Ovary (tissue), 9 donors: Measurements from ENCODE around the gene OOSP4A. TPM values are rescaled to one million over a fixed set of nuclear protein-coding genes. Genes with fewer than 3 reads are reported as not detected.

Source experiments
- DNase-seq, 5 donors: peaks; one replicate each; pipeline ENCODE4 v3.0.0-alpha.2; 2019 to 2020
- H3K27ac ChIP-seq, 2 donors: fragments of 200-600 bp; one replicate each; pipeline versions ENCODE4 v1.5.1 to v1.8.0; 2019 to 2022
- H3K27me3 ChIP-seq: fragments of 200-600 bp; one replicate; pipeline ENCODE4 v1.8.0; 2022
- H3K36me3 ChIP-seq: fragments of 200-600 bp; sonication (generic); one replicate; pipeline ENCODE4 v1.5.1; 2019
- H3K4me1 ChIP-seq: one replicate; pipeline ENCODE4 v1.8.1; 2013; ENCODE audit warnings: mild to moderate bottlenecking, moderate library complexity; ENCODE audit not compliant: insufficient read depth
- H3K4me3 ChIP-seq: fragments of 200-600 bp; sonication (generic); one replicate; pipeline ENCODE4 v1.5.1; 2017
- H3K9me3 ChIP-seq, 2 donors: fragments of 200-600 bp in 1 of 2; sonication (generic) in 1 of 2; one replicate each; pipeline versions ENCODE4 v1.5.1 to v1.8.1; 2013 to 2019; ENCODE audit warnings: mild to moderate bottlenecking in 1 of 2, moderate library complexity in 1 of 2
- EP300 ChIP-seq: sonication (generic); formaldehyde crosslinking; IDR thresholded peaks from one replicate; pipeline ENCODE4 v1.6.1; 2017; ENCODE audit warnings: antibody characterized with exemption
- POLR2A ChIP-seq: fragments of 450-650 bp; IDR thresholded peaks from one replicate; pipeline ENCODE4 v1.6.1; 2017; ENCODE audit warnings: antibody characterized with exemption, mild to moderate bottlenecking, moderate library complexity
- WGBS, 3 donors: extraction: QIAGEN DNeasy Blood & Tissue Kit in 1 of 3; methylation state at CpG; one replicate each; pipeline versions ENCODE4 v1.1.5 to v1.1.7; 2013 to 2017; 5-methylcytosine and 5-hydroxymethylcytosine counted together
- intact Hi-C, 4 donors: fragments of 100-400 bp; cut with DNase I; formaldehyde crosslinking; loops; one replicate each; pipeline versions ENCODE4 v1.11.0 to v1.15.1; 2022 to 2023
- polyA plus RNA-seq, 2 donors: library from polyadenylated mRNA; stranded (reverse); fragments of 200-250 nt in 1 of 2; fragments of 350-450 nt in 1 of 2; fragmentation: Illumina TruSeq in 1 of 2; extraction: RNeasy Lipid Tissue Mini Kit (QIAGEN cat#74804) in 1 of 2; gene quantifications; one replicate each; pipeline ENCODE4 v1.2.3, GENCODE V29; 2013 to 2014
- total RNA-seq, 7 donors: library from RNA; depleted of rRNA in 2 of 7; stranded (reverse); fragments of >200 nt in 2 of 7; fragmentation: NEBNext Ultra II Directional in 3 of 7; extraction: Animal tissue kit (Norgen Biotek cat#: 25700) in 3 of 7; gene quantifications; one replicate each; pipeline versions ENCODE4 v1.1.0 to v1.2.4, GENCODE V29; 2016 to 2023
- TF ChIP-seq, protein P1 (sequence below), 3 donors: fragments of 450-650 bp in 2 of 3; fragments of 200-600 bp in 1 of 3; IDR thresholded peaks; one replicate each; pipeline versions ENCODE4 v1.5.1 to v1.8.0; 2016 to 2022; ENCODE audit warnings: antibody characterized with exemption in 3 of 3, mild to moderate bottlenecking in 1 of 3
- donor health status: DM: no; HTN: no; CAD: no; lungs with moderate emphysema.
- donor health status: DM: no; HTN: no; CAD: no.
- donor health status: Bipolar disorder and iron deficiency.
- donor health status: DM: yes; HTN: yes; CAD: no.
- donor health status: DM: no; HTN: no; CAD: no.
- donor health status: DM: yes; HTN: yes; CAD: no.

Gene OOSP4A
- total and polyA plus RNA-seq, 9 donors, result 0.29 TPM; not detected in 8

DNA sequence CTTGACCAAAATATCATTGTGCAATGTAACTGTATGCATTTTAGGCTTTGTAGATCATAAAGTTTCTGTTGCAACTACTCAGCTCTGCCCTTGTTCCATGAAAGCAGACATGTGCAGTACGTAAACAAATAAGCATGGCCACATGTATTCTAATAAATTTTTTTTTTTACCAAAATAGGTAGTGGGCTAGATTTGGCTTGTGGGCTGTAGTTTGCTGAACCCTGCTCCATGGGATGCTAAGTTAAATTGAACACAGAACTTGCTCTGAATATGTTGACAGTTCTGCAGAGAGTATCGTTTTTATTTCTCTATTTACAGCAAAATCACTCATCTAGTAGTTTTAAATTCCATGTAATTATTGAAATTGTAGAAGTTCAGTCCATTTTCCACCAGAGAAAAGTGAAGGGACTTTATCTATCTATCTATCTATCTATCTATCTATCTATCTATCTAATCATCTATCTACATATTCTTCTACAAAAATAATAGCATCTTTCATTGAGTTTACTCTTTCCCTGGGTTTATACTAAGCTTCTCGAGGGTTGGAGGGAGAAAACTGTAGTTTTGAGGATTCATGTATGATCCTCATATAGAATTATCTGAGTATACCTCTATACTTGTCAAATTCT lies 9.5 kb upstream of the OOSP4A start:
- no peaks in the 10 kb centered on the region for H3K9me3 ChIP-seq
- H3K27ac ChIP-seq, result no peak overlapping the region
- H3K4me3 ChIP-seq, result no peak overlapping the region
- H3K36me3 ChIP-seq, result no peaks in the 10 kb centered on the region
- 82 to 89% (median 88%) methylated on average over 3 of the region's 3 CpGs for WGBS, 3 donors
- TF ChIP-seq POLR2A (no peak), EP300 (no peak)
- TF ChIP-seq, protein P1, sequence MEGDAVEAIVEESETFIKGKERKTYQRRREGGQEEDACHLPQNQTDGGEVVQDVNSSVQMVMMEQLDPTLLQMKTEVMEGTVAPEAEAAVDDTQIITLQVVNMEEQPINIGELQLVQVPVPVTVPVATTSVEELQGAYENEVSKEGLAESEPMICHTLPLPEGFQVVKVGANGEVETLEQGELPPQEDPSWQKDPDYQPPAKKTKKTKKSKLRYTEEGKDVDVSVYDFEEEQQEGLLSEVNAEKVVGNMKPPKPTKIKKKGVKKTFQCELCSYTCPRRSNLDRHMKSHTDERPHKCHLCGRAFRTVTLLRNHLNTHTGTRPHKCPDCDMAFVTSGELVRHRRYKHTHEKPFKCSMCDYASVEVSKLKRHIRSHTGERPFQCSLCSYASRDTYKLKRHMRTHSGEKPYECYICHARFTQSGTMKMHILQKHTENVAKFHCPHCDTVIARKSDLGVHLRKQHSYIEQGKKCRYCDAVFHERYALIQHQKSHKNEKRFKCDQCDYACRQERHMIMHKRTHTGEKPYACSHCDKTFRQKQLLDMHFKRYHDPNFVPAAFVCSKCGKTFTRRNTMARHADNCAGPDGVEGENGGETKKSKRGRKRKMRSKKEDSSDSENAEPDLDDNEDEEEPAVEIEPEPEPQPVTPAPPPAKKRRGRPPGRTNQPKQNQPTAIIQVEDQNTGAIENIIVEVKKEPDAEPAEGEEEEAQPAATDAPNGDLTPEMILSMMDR (IDR thresholded peaks at IDR 0.05), result no peak
- H3K27me3 ChIP-seq, result no peaks in the 10 kb centered on the region
- no peak for DNase-seq
- no peaks in the 10 kb centered on the region for H3K4me1 ChIP-seq
- intact Hi-C loops, result loop anchor here in 1 of 4 donors (10.0 kb wide), 1 partner anchor 730 kb away; no protein-coding TSS in a partner anchor

GRCh38 chr11:59957094-59957493 lies 6.7 kb upstream of the OOSP4A start:
- H3K9me3 ChIP-seq, result no peaks in the 10 kb centered on the region

GRCh38 chr11:59960502-59961381 lies 3.1 kb upstream of the OOSP4A start:
- H3K4me1 ChIP-seq, result no peaks in the 10 kb centered on the region
- intact Hi-C loops, result no loop called here
- TF ChIP-seq, protein P1 (IDR thresholded peaks at IDR 0.05), result no peak
- TF ChIP-seq EP300, result no peak
- no peak for TF ChIP-seq POLR2A
- no peak overlapping the region for H3K4me3 ChIP-seq
- H3K36me3 ChIP-seq, result no peaks in the 10 kb centered on the region
- H3K9me3 ChIP-seq, result no peaks in the 10 kb centered on the region
- no peaks in the 10 kb centered on the region for H3K27me3 ChIP-seq
- no peak for DNase-seq
- WGBS, 3 donors, result 69 to 75% (median 73%) methylated on average over 9 of the region's 9 CpGs
- no peak overlapping the region for H3K27ac ChIP-seq

More at GRCh38 chr11:59957094-59957493, 6.7 kb upstream of the OOSP4A start:
- H3K4me1 ChIP-seq, result no peaks in the 10 kb centered on the region
- no peak overlapping the region for H3K27ac ChIP-seq
- TF ChIP-seq, protein P1 (IDR thresholded peaks at IDR 0.05), result no peak
- no peak for TF ChIP-seq POLR2A
- no peaks in the 10 kb centered on the region for H3K27me3 ChIP-seq
- DNase-seq, result no peak
- intact Hi-C loops, result loop anchor here in 1 of 4 donors (10.0 kb wide), 1 partner anchor 732 kb away; no protein-coding TSS in a partner anchor
- WGBS, 3 donors, result 69 to 76% (median 74%) methylated on average over 4 of the region's 4 CpGs
- H3K4me3 ChIP-seq, result no peak overlapping the region
- H3K36me3 ChIP-seq, result no peaks in the 10 kb centered on the region

GRCh38 chr11:59962107-59962482 lies 1.7 kb upstream of the OOSP4A start:
- Histone ChIP-seq H3K27ac (no peak overlapping the region), H3K4me1 (peaks cover 3% of the 10 kb centered on the region), H3K36me3 (no peaks in the 10 kb centered on the region), H3K27me3 (no peaks in the 10 kb centered on the region), H3K9me3 (no peaks in the 10 kb centered on the region), H3K4me3 (no peak overlapping the region)
- intact Hi-C loops, result no loop called here
- no peak for DNase-seq
- TF ChIP-seq POLR2A (no peak), EP300 (no peak)
- TF ChIP-seq, protein P1 (IDR thresholded peaks at IDR 0.05), result no peak
- WGBS, 3 donors, result 67 to 74% (median 69%) methylated on average over 2 of the region's 2 CpGs
